ENCODE measurements around the gene FAM131B.

The FAM131B gene

GRCh38 chr7:143382126-143382790, 19.7 kb upstream of the FAM131B start:
- no peak for DNase-seq (ENCODE audit: low read depth)

- no peak for DNase-seq (ENCODE audit: low read depth)
These were observed 19.1 kb upstream of the FAM131B start for GRCh38 chr7:143381427-143382125.

GRCh38 chr7:143380646-143381426, 18.3 kb upstream of the FAM131B start, which contains the start of gene ZYX:
Gene ZYX, plus strand, starts transcription at chr7:143381345. Its CDS starts 227 bp downstream, at chr7:143381572.
- peak; percentile 88 for DNase-seq (ENCODE audit: low read depth)

- DNase-seq (ENCODE audit: low read depth): peak; percentile 77
These were observed 17.7 kb upstream of the FAM131B start for GRCh38 chr7:143380260-143380645.

DNA sequence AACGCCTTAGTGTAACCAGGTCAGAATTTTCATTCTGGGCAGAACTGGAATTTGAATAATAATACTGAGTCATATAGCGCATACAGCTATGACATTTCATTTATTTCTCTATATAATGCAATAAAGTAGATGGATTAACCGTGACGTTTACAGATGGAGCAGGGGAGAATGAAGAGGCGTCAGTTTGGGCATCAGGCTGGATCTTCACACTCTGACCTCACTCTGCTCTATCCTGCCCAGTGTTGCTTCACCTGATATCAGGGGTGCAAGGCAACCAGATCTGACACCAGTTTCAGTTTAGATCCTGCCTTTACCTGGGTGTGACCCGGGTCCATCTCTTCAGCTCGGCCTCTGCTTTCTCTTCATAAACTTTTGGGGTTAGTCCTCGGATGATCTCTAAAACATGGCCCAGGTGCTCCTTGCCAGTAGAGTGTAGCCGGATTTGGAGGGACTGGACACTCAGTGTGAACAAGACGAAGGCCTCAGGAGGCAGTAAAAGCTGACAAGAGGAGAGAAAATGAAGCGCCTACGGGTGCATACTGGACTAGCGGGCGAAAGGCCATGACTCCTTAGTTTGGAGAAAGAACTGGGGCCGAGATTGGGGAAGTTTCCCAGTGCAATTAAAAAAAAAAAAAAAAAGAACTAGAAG, 17.2 kb upstream of the FAM131B start:
- no peak for DNase-seq (ENCODE audit: low read depth)

GRCh38 chr7:143376396-143376795, 13.9 kb upstream of the FAM131B start:
- no peak for DNase-seq (ENCODE audit: low read depth)

DNA sequence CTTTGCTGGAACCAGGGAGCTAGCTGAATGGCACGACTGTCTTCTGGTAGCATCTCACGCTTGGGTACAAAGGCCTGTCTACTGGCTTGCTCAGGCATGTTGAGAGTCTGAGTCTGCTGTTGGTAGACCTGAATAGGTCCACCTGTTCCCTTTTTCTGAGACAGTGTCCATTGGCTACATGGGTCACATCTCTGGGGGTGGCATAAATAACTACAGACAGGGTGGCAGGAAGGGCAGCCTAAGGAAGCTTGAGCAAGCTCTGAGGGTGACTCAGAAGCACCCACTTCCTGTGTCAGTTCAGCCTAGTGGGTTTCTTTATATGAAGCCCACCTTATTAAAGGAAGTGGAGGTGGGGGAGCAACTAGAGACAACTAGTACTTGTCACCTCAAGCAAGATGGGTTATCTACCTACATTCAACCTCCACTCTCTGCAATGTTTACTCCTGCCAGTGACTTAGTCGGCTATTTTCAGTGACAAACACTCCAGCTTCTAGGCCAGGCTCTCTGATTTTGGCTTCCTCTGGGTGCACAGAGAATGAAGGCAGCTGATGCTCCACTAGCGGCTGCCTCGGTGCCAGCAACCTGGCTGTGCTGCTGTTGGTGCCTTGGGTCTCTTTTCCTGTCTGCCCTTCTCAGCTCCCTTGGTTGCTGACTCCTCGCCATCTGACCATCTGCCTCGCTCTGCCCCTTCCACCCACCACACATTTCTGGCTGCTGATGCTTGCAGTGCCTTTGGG, 13.0 kb upstream of the FAM131B start:
- DNase-seq (ENCODE audit: low read depth): no peak

DNA sequence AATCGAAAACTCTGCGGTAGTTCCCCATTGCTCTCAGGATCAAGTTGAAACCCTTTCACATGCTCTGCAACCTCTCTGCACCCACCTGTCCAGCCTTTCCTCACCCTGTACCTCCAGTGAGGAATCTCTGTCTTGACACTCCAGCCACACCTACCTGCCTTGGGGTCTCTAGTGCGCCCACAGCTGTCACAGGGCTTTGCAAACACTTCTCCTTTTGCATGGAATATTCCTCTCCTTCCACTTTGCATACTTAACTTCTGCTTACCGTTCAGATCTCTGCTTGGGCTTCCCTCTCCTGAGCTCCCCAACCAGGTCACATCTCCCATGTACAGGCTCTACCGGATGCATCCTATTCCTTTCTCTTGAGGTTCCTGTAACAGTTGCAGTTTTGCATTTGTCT, 12.0 kb upstream of the FAM131B start:
- DNase-seq (ENCODE audit: low read depth): no peak

DNA sequence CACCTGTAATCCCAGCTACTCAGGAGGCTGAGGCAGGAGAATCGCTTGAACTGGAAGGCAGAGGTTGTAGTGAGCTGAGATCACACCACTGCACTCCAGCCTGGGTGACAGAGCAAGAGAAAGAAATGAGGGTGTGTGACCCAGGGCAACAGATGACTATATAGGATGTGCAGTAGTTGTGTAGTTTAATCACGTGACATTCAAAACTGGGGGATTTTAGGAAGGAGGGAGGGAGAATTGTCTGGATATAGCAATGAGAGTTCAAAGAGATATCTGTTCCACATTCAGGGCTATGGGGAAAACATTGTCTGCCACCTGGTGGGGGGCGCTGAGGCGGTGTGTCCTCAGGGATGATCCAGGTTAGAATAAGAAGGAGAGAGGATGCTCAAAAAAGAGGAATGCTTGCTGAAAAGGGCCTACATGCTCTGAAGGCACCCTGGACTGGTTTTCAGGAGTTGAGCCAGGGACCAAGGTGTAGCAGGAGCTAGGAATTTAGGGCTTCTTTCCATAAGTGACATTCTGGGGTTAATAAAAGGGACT, 10.8 kb upstream of the FAM131B start:
- DNase-seq (ENCODE audit: low read depth): no peak

DNA sequence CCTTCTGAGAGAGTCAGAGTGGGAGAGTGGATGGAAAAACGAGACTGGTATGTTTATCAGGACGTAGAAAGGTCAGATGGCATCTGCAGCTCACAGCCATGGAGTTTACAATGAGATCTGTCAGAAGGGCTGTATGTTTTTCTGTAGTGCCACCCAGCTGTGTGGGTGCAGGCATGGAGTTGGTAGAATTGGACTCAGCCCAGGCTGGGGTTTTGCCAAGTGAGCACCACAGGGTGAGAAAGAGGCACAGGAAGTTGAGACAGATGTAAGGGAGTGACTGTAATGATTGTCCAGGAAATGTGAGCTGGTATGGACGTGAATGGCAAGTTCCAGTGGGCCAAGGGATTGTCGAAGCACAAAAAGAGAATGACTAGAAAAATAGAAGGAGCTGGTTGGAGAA, 9.6 kb upstream of the FAM131B start:
- no peak for DNase-seq (ENCODE audit: low read depth)

- DNase-seq (ENCODE audit: low read depth): no peak
These were observed 7.5 kb upstream of the FAM131B start for GRCh38 chr7:143369678-143370651.

DNA sequence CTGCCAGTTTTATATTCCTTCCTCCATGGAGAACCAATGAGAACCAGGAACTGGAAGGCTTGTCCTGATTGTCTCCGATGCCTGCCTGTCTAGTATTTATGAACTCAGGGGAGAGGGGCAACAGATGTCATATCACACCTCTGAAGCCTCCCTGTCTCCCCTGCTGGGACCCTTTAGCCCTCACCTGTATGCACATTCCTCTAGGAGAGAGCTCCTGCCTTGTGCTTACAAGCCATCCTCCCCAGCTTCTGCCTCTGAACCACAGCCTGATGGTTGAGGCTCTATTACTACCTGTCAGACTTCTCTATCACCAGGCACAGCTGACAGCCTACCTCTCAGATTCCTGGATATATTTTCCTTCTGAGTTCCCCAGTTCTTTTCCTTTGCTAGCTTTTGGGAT, 5.9 kb upstream of the FAM131B start:
- no peak for DNase-seq (ENCODE audit: low read depth)

DNA sequence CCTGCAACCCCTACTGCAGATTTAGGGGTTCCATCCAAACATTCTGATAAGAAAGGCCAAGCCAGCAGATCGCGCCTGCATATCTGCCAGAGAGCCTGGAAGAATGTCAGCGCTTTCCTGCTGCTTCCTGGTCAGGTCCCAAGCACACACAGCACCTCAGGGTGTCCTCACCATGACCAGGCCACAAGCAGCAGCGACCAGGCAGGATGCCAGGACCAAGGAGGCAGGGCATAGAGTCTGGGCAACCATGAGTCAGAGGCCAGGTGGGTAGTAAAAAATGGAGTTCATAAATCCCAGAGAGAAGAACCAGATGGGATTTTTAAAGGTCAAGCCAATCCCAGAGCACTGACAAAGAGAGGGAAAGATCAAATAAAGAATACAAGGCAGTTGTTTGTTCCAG, 5.5 kb upstream of the FAM131B start:
- no peak for DNase-seq (ENCODE audit: low read depth)

DNA sequence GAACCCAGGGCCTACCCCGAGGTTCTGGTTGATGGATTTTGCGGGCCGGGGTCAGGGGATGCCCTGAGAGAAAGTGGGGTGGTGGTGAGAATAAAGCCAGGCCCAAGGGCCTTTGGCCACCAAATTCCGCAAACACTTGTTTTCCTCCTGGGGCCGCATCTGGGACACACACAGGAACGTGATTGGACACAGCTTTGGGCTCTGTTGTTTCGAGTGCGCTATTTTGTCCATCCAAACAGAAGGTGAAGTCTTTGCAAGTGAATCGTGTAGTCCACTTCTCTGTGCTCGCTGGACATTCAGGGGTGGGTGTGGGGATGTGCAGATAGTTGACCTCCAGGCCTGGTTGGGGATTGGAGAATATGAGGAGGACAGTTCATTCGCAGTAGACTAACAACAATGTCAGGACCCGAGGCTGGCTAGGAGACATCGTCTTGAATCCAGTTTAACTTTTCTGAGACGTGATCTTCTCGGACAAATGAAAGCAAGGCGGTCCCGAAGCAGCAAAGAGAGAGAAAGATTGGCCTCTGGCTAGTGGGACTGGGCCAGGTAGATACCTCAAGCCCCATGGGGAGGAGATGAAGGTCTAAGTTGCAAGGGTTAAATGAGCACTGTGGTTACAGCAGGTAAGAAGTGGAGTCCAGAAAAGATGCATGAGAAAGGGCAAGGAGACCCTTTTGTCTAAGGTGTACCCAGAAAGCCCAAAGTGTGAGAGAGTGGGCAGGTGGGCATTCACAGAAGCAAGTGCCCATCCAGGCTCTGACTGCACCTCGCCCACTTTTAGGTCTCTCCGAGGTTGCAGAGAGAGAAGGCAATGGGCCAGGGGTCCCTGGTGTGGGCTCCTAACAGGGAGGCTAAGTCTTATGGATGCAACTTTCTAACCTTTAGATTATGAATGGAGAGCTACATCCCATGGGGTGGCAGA, 764 bp upstream of the FAM131B start:
- DNase-seq (ENCODE audit: low read depth): no peak

DNA sequence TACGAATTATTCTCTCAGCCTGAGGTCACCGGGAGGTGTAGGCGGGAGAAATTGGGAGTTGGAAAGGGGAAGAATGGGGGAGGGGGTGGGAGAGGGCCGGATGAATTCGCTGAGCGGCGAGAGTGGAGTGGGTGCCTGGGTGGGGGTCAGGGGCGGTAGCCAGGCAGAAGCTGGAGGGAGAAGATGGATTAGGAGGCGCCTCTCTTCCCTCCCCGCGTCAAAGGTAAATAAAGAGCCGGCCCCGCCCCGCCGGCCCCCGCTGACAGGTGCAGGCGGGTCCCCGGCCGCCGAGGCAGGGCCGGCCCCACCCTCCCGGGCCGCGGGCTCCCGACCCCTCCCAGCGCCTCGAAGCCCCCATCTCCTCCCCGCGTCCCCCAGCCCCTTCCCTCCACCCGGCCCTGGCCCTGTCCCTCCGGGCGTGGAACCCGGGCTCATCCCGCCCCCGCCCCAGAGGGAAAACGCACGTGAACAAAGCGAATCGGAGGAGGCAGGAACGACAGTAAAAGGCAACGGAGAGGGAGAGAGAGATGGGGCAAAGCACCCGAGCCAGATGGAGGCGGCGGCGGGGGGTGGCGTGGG, 872 bp downstream of the FAM131B start:
- no peak for DNase-seq (ENCODE audit: low read depth)

- no peak for DNase-seq (ENCODE audit: low read depth)
These were observed 1.5 kb downstream of the FAM131B start for GRCh38 chr7:143360788-143361551.

DNA sequence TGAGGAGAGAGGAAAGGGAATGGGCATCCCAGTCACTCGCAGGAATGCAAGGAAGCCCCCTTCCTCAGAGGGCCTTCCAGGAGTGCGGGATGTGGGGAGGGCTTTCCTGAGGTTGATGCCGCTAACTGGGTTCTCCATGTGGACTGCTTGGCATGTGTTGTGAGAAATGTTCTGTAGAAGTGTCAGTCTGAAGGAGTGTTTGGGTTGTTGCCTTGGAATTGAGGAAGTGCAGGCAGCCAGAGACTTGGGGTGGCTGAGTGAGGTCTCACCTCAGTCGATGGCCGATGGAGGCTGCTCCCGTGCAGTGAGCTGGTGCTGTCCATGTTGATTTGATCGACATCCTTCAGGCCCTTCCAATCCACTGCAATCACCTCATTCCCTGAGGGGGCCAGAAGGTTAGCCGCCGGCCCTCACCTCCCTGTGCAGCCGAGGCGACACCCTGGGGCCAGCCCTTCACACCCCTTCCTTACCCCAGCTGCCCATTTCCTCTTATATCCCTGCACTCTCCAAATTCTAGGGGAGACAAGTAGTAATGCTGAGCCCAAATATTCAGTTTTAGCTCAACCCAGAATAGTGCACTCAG, 2.7 kb downstream of the FAM131B start:
- no peak for DNase-seq (ENCODE audit: low read depth)

GRCh38 chr7:143358626-143359025, 3.9 kb downstream of the FAM131B start:
- DNase-seq (ENCODE audit: low read depth): no peak

Data from GM04504 (cell line).